GM23338 (cell line): ENCODE data around the gene NSUN4. TPM values are rescaled to one million over a fixed set of nuclear protein-coding genes. Genes with fewer than 3 reads are reported as not detected.

Experiments used
- ATAC-seq: fragments of 200-7000 bp; cut with Tn5 transposase; 3 replicates; pipeline ENCODE4 v1.9.1; 2020
- DNase-seq: peaks from one replicate; pipeline ENCODE4 v3.0.0-alpha.2; 2015; ENCODE audit warnings: low spot score
- H2AFZ ChIP-seq: fragments of 200-600 bp; sonication (generic); 2 replicates; pipeline ENCODE4 v1.8.0; 2016; ENCODE audit warnings: antibody characterized with exemption, mild to moderate bottlenecking, moderate library complexity
- H3F3A ChIP-seq: fragments of 200-600 bp; sonication (generic); replicated peaks from 2 replicates; pipeline ENCODE4 v1.8.0; 2017; ENCODE audit warnings: antibody characterized with exemption, mixed run types, low read depth
- H3K27ac ChIP-seq: fragments of 200-600 bp; sonication (generic); 2 replicates; pipeline ENCODE4 v1.6.1; 2016; ENCODE audit warnings: low read depth
- H3K27me3 ChIP-seq: fragments of 200-600 bp; sonication (generic); 2 replicates; pipeline ENCODE4 v1.8.0; 2016; ENCODE audit warnings: mild to moderate bottlenecking, mixed run types, moderate library complexity; ENCODE audit not compliant: insufficient read depth
- H3K36me3 ChIP-seq: fragments of 200-600 bp; sonication (generic); 2 replicates; pipeline ENCODE4 v1.8.0; 2016; ENCODE audit warnings: mild to moderate bottlenecking; ENCODE audit not compliant: insufficient read depth
- H3K4me1 ChIP-seq: fragments of 200-600 bp; sonication (generic); 2 replicates; pipeline ENCODE4 v1.8.0; 2016; ENCODE audit warnings: mild to moderate bottlenecking, moderate library complexity; ENCODE audit not compliant: insufficient read depth
- H3K4me2 ChIP-seq: fragments of 200-600 bp; sonication (generic); 2 replicates; pipeline ENCODE4 v1.7.1; 2017; ENCODE audit warnings: mixed run types
- H3K4me3 ChIP-seq: fragments of 200-600 bp; sonication (generic); 2 replicates; pipeline ENCODE4 v1.6.1; 2016; ENCODE audit warnings: mixed run types
- H3K79me2 ChIP-seq: fragments of 200-600 bp; sonication (generic); replicated peaks from 2 replicates; pipeline ENCODE4 v1.8.0; 2017; ENCODE audit warnings: mild to moderate bottlenecking; ENCODE audit not compliant: insufficient read depth
- H3K9me2 ChIP-seq: fragments of 200-600 bp; sonication (generic); 2 replicates; pipeline ENCODE4 v1.8.0; 2017; ENCODE audit not compliant: insufficient read depth
- H4K20me1 ChIP-seq: fragments of 200-600 bp; sonication (generic); replicated peaks from 2 replicates; pipeline ENCODE4 v1.8.0; 2017; ENCODE audit warnings: mild to moderate bottlenecking; ENCODE audit not compliant: insufficient read depth
- H3K27ac Mint-ChIP-seq: 2 replicates; pipeline ENCODE4 v1.8.0; 2020; ENCODE audit warnings: inconsistent platforms, mild to moderate bottlenecking, moderate library complexity, mixed read lengths
- H3K27me3 Mint-ChIP-seq: 3 replicates; pipeline ENCODE4 v1.8.0; 2022; ENCODE audit warnings: low read depth, mild to moderate bottlenecking, moderate library complexity, mixed read lengths, inconsistent platforms; ENCODE audit not compliant: insufficient read depth, poor library complexity
- H3K36me3 Mint-ChIP-seq: 3 replicates; pipeline ENCODE4 v1.8.0; 2021; ENCODE audit warnings: low read depth, mild to moderate bottlenecking, inconsistent platforms, moderate library complexity, mixed read lengths
- H3K4me1 Mint-ChIP-seq: 3 replicates; pipeline ENCODE4 v1.8.0; 2020; ENCODE audit warnings: mild to moderate bottlenecking, inconsistent platforms, mixed read lengths
- H3K4me3 Mint-ChIP-seq: 3 replicates; pipeline ENCODE4 v1.8.0; 2021; ENCODE audit warnings: moderate library complexity, mild to moderate bottlenecking, inconsistent platforms, mixed read lengths
- H3K9me3 Mint-ChIP-seq: 3 replicates; pipeline ENCODE4 v1.8.0; 2020; ENCODE audit warnings: moderate library complexity, mild to moderate bottlenecking, inconsistent platforms, mixed read lengths
- CREB1 ChIP-seq: fragments of 250-450 bp; sonication (Bioruptor Pico); IDR thresholded peaks from 2 replicates; pipeline ENCODE4 v1.5.0; 2020; ENCODE audit warnings: low read depth, mild to moderate bottlenecking, moderate library complexity
- ETS1 ChIP-seq: IDR thresholded peaks from 2 replicates; pipeline ENCODE4 v1.6.1; 2016; ENCODE audit warnings: antibody characterized with exemption
- EZH2 ChIP-seq: fragments of 200-600 bp; sonication (generic); IDR thresholded peaks from one replicate; pipeline ENCODE4 v1.8.0; 2017; ENCODE audit warnings: antibody characterized with exemption, mild to moderate bottlenecking, low read depth; ENCODE audit not compliant: unreplicated experiment
- EZH2phosphoT487 ChIP-seq: fragments of 200-600 bp; sonication (generic); IDR thresholded peaks from one replicate; pipeline ENCODE4 v1.8.1; 2018; ENCODE audit warnings: antibody characterized with exemption; ENCODE audit not compliant: unreplicated experiment
- NANOG ChIP-seq: IDR thresholded peaks from 2 replicates; pipeline ENCODE4 v1.6.1; 2016; ENCODE audit warnings: antibody characterized with exemption, borderline replicate concordance
- POLR2AphosphoS5 ChIP-seq: IDR thresholded peaks from 2 replicates; pipeline ENCODE4 v1.6.1; 2016; ENCODE audit warnings: antibody characterized with exemption, low read depth
- STAT1 ChIP-seq: IDR thresholded peaks from one replicate; pipeline ENCODE4 v1.6.1; 2016; ENCODE audit warnings: antibody characterized with exemption; ENCODE audit not compliant: unreplicated experiment
- ZNF114 ChIP-seq: fragments of 250-450 bp; sonication (Bioruptor Pico); IDR thresholded peaks from 2 replicates; pipeline ENCODE4 v1.5.0; 2020; ENCODE audit warnings: mild to moderate bottlenecking, moderate library complexity
- ZNF331 ChIP-seq: fragments of 250-450 bp; sonication (Bioruptor Pico); IDR thresholded peaks from 2 replicates; pipeline ENCODE4 v1.5.0; 2020; ENCODE audit warnings: low read depth, mild to moderate bottlenecking, moderate library complexity
- ZNF462 ChIP-seq: fragments of 250-450 bp; sonication (Bioruptor Pico); IDR thresholded peaks from 2 replicates; pipeline ENCODE4 v1.5.0; 2020; ENCODE audit warnings: mild to moderate bottlenecking, moderate library complexity
- polyA plus RNA-seq: library from polyadenylated mRNA; unstranded; fragments of >200 nt; fragmentation: Nextera tagmentation; extraction: Ambion mirVana; gene quantifications from 2 replicates; pipeline ENCODE4 v1.2.1, GENCODE V29; 2016
- total RNA-seq: library from RNA; depleted of rRNA; stranded (reverse); fragments of >200 nt; shearing (Covaris generic); gene quantifications from 2 replicates; pipeline ENCODE4 v1.2.3, GENCODE V29; 2014

NSUN4 gene
- total and polyA plus RNA-seq, 2 experiments from 2014 or later, result 8.9 to 11.6 TPM

GRCh38 chr1:46295306-46295705 lies 45.3 kb upstream of the NSUN4 start:
- ATAC-seq (no peak), DNase-seq (no peak)
- Histone ChIP-seq H3K4me2 (no peak overlapping the region), H4K20me1 (no peaks in the 10 kb centered on the region), H3K27me3 (no peaks in the 10 kb centered on the region), H3K36me3 (peaks cover 17% of the 10 kb centered on the region), H3K9me2 (no peaks in the 10 kb centered on the region), H3K4me1 (peaks cover 15% of the 10 kb centered on the region; the same call in 1 of the 2 replicates), H3F3A (peaks cover 7% of the 10 kb centered on the region; the same call in 1 of the 2 replicates), H3K79me2 (peaks cover 27% of the 10 kb centered on the region), H3K4me3 (no peak overlapping the region), H3K27ac (no peak overlapping the region), H2AFZ (no peak overlapping the region)
- peaks cover 16% of the 10 kb centered on the region for H3K4me1 Mint-ChIP-seq
- H3K4me3 Mint-ChIP-seq, result no peak overlapping the region
- TF ChIP-seq ZNF114 (no peak), EZH2 (no peak), CREB1 (CRISPR knock-in tag) (no peak), POLR2AphosphoS5 (no peak), NANOG (no peak), ETS1 (no peak), EZH2phosphoT487 (no peak), ZNF331 (no peak), ZNF462 (no peak), STAT1 (no peak)
- H3K27me3 Mint-ChIP-seq, result peaks cover 5% of the 10 kb centered on the region
- no peaks in the 10 kb centered on the region; the same call in 2 of the 3 replicates for H3K9me3 Mint-ChIP-seq
- H3K27ac Mint-ChIP-seq, result no peak overlapping the region
- peaks cover 36% of the 10 kb centered on the region for H3K36me3 Mint-ChIP-seq
